K562 (cell line): Measurements from ENCODE around the gene H2AZ2. TPM values are rescaled to one million over a fixed set of nuclear protein-coding genes. Genes with fewer than 3 reads are reported as not detected.

Experiments
- BACH1 ChIP-seq: fragments of 200-800 bp; sonication (Bioruptor generic); IDR thresholded peaks from 2 replicates; pipeline ENCODE4 v1.6.1; 2016; ENCODE audit warnings: missing genetic modification characterization, missing compliant biosample characterization
- BCOR ChIP-seq: fragments of 450-650 bp; IDR thresholded peaks from 2 replicates; pipeline ENCODE4 v1.6.1; 2016
- CREB5 ChIP-seq: fragments of 250-450 bp; sonication (Bioruptor Pico); IDR thresholded peaks from 2 replicates; pipeline ENCODE4 v1.5.0; 2020; ENCODE audit warnings: mild to moderate bottlenecking
- FOXJ3 ChIP-seq: sonication (generic); formaldehyde crosslinking; IDR thresholded peaks from 2 replicates; pipeline ENCODE4 v1.4.0; 2020; ENCODE audit warnings: mild to moderate bottlenecking, missing genetic modification reagents
- FOXK1 ChIP-seq: sonication (generic); formaldehyde crosslinking; IDR thresholded peaks from 2 replicates; pipeline ENCODE4 v1.8.0; 2022; ENCODE audit warnings: missing genetic modification reagents, mild to moderate bottlenecking, borderline replicate concordance
- GABPA ChIP-seq: fragments of 200-800 bp; sonication (Bioruptor generic); conservative IDR thresholded peaks from 2 replicates; pipeline ENCODE4 v1.6.1; 2016; ENCODE audit warnings: low read depth, missing genetic modification characterization, missing compliant biosample characterization
- MAX ChIP-seq: sonication (generic); formaldehyde crosslinking; IDR thresholded peaks from 2 replicates; pipeline ENCODE4 v1.9.0; 2022; ENCODE audit warnings: mild to moderate bottlenecking, missing genetic modification reagents
- NEUROD1 ChIP-seq: fragments of 150-350 bp; IDR thresholded peaks from 2 replicates; pipeline ENCODE4 v1.6.1; 2014; ENCODE audit warnings: borderline replicate concordance, low read length, low read depth; ENCODE audit not compliant: partially characterized antibody
- NR2C2 ChIP-seq, 2 experiments: fragments of 200-800 bp in 1 of 2; sonication (Bioruptor generic) in 1 of 2; sonication (generic) in 1 of 2; formaldehyde crosslinking in 1 of 2; IDR thresholded peaks; 2 replicates each; pipeline versions ENCODE4 v1.6.1 to v1.8.0; 2016 to 2022; ENCODE audit warnings: mild to moderate bottlenecking in 1 of 2, missing compliant biosample characterization in 1 of 2, missing genetic modification characterization in 1 of 2, missing genetic modification reagents in 1 of 2
- PKNOX1 ChIP-seq: fragments of 450-650 bp; IDR thresholded peaks from 2 replicates; pipeline ENCODE4 v1.6.1; 2016
- POLR2B ChIP-seq: fragments of 450-650 bp; IDR thresholded peaks from 2 replicates; pipeline ENCODE4 v1.6.1; 2018; ENCODE audit warnings: low read depth; ENCODE audit not compliant: partially characterized antibody
- RBFOX2 ChIP-seq: fragments of 200-400 bp; formaldehyde crosslinking; IDR thresholded peaks from 2 replicates; pipeline ENCODE4 v1.6.1; 2017; ENCODE audit warnings: low read depth, mild to moderate bottlenecking, low read length, moderate library complexity
- SNRNP70 ChIP-seq: fragments of 200-400 bp; formaldehyde crosslinking; optimal IDR thresholded peaks from 2 replicates; pipeline ENCODE3; 2017; ENCODE audit warnings: low read depth, low read length
- SRF ChIP-seq, 2 experiments: fragments of 250-450, 450-650 bp in 1 of 2; sonication (Bioruptor Pico) in 1 of 2; sonication (generic) in 1 of 2; formaldehyde crosslinking; IDR thresholded peaks; 2 replicates each; pipeline versions ENCODE4 v1.5.0 to v1.5.1; 2020 to 2022; ENCODE audit warnings: mild to moderate bottlenecking in 1 of 2, missing genetic modification reagents in 1 of 2
- STAG1 ChIP-seq: sonication (generic); formaldehyde crosslinking; IDR thresholded peaks from 2 replicates; pipeline ENCODE4 v1.5.0; 2020; ENCODE audit warnings: missing genetic modification reagents, borderline replicate concordance
- ZBTB12 ChIP-seq: fragments of 250-450 bp; sonication (Bioruptor Pico); IDR thresholded peaks from 2 replicates; pipeline ENCODE4 v1.4.0; 2020
- ZNF134 ChIP-seq: fragments of 250-450 bp; sonication (Bioruptor Pico); conservative IDR thresholded peaks from 2 replicates; pipeline ENCODE4 v1.4.0; 2020
- ZNF384 ChIP-seq: IDR thresholded peaks from 2 replicates; pipeline ENCODE4 v1.6.1; 2012; ENCODE audit warnings: low read depth, low read length, improper control_type of control experiment
- ZNF639 ChIP-seq, 2 experiments: fragments of 200-800 bp in 1 of 2; sonication (Bioruptor generic) in 1 of 2; sonication (generic) in 1 of 2; formaldehyde crosslinking in 1 of 2; IDR thresholded peaks in 1 of 2; conservative IDR thresholded peaks in 1 of 2; 2 replicates each; pipeline versions ENCODE4 v1.5.0 to v1.6.1; 2016 to 2020; ENCODE audit warnings: missing compliant biosample characterization in 1 of 2, missing genetic modification characterization in 1 of 2, missing genetic modification reagents in 1 of 2
- polyA plus RNA-seq, 8 experiments: library from polyadenylated mRNA; depleted of rRNA in 4 of 8; stranded (reverse) in 5 of 8; unstranded in 3 of 8; fragments of >200 nt; fragmentation: Nextera tagmentation in 2 of 8; fragmentation: Illumina TruSeq in 1 of 8; extraction: Ambion mirVana in 2 of 8; extraction: Trizol in 1 of 8; gene quantifications; 2 replicates each; pipeline versions ENCODE4 v1.2.1 to v1.2.3, GENCODE V29; 2011 to 2014; ENCODE audit warnings: inconsistent platforms in 1 of 8, missing spikeins in 1 of 8
- total RNA-seq, 7 experiments: library from RNA; depleted of rRNA in 6 of 7; stranded (reverse); fragments of >200 nt in 6 of 7; fragmentation: Illumina TruSeq in 2 of 7; extraction: Trizol in 2 of 7; gene quantifications; 2 replicates each; pipeline versions ENCODE4 v1.2.1 to v1.2.3, GENCODE V29; 2011 to 2021; ENCODE audit warnings: low replicate concordance in 1 of 7

H2AZ2 gene
- total and polyA plus RNA-seq, 9 of the 15 experiments (the other 6 are each of a cell fraction or from before 2014, with no cell fraction given) = 105 to 382 (median 286) TPM

GRCh38 chr7:44847920-44848634, at the start of gene H2AZ2 (continued):
- peak; percentile 60; the same call in 1 of the 2 replicates for TF ChIP-seq MAX (CRISPR knock-in tag)
- TF ChIP-seq ZNF134 = no peak
- peak; percentile 100 for TF ChIP-seq PKNOX1
- peak in 1 of 2 experiments; percentile 82; a peak in 2 of 4 replicates for TF ChIP-seq SRF (CRISPR knock-in tag; IDR thresholded peaks at IDR 0.05)
- no peak for TF ChIP-seq FOXJ3 (CRISPR knock-in tag)
- TF ChIP-seq ZNF639 (CRISPR knock-in tag; conservative IDR thresholded peaks at IDR 0.05 in 1 of 2, IDR thresholded peaks at IDR 0.05 in 1 of 2) = peak in 1 of 2 experiments; percentile 95; a peak in 2 of 4 replicates
- no peak for TF ChIP-seq BACH1
- TF ChIP-seq NR2C2 (CRISPR knock-in tag; IDR thresholded peaks at IDR 0.05) = no peak
- TF ChIP-seq NR2C2 (tag; IDR thresholded peaks at IDR 0.05) = 0 out of 2 replicates have a peak, but pooled peaks have one; percentile 0
- TF ChIP-seq CREB5 (CRISPR knock-in tag) = no peak
- TF ChIP-seq ZNF384 = no peak
- TF ChIP-seq POLR2B = peak; percentile 95
- no peak for TF ChIP-seq STAG1 (CRISPR knock-in tag)
- TF ChIP-seq BCOR = no peak
- TF ChIP-seq RBFOX2 = peak; percentile 89
- no peak for TF ChIP-seq SNRNP70
- TF ChIP-seq FOXK1 (CRISPR knock-in tag) = 0 out of 2 replicates have a peak, but pooled peaks have one; percentile 57
- TF ChIP-seq GABPA (tag) = peak; percentile 34; the same call in 1 of the 2 replicates
- TF ChIP-seq ZBTB12 = peak; percentile 71
- TF ChIP-seq NEUROD1 = peak; percentile 99
